RWPE1 (cell line): Measurements from ENCODE around the gene ZNF281.
"Not testable (repeated sequence)": the region's sequence is repeated elsewhere in the genome, so short reads cannot be mapped to it uniquely, and the experiment has no call there.

Experiments
- CTCF ChIA-PET: fragments of 350-600 bp; sonication (Branson Sonifier 250); formaldehyde crosslinking; extraction: SDS; loops from one replicate; lab custom pipeline; 2021; lab: Yijun Ruan, JAX
- POLR2A ChIA-PET: fragments of 400-600 bp; formaldehyde crosslinking; extraction: SDS; loops from one replicate; lab custom pipeline; 2020; ENCODE audit warnings: antibody characterized with exemption; ENCODE audit not compliant: low non-redundant PET; lab: Yijun Ruan, JAX
- DNase-seq: peaks from one replicate; pipeline ENCODE4 v3.0.0; 2012; ENCODE audit warnings: low spot score
- H3K27ac ChIP-seq: fragments of 450-650 bp; 2 replicates; pipeline ENCODE4 v1.5.1; 2017
- TF ChIP-seq, protein P1 (sequence below): fragments of 450-650 bp; conservative IDR thresholded peaks from 2 replicates; pipeline ENCODE4 v1.5.1; 2017; ENCODE audit warnings: low read depth, mild to moderate bottlenecking

Gene ZNF281

DNA sequence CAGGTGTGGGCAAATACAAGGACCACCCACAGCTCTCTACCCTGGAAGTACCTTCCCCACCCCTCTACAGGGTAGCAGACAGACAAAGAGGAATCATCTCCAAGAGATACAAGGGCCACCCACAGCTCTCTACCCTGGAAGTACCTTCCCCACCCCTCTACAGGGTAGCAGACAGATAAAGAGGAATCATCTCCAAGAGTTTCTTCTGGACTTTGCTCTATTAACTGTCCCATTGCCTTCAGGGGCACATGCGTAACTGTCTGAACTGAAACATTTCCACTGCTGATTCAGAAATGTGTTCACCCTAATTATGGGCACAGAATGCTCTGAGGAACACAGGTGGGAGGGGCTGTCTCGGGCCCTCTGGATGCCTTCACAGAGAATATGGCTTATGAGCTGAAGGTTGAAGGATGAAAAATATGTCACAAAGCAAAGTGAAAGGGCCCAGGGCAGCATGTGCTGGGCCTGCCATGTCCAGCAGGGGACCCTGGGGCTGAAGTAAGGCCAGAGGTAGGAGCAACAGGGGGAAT lies 43.9 kb downstream of the ZNF281 start:
- no peak for DNase-seq
- ChIA-PET CTCF (interaction anchor here (0.5 to 0.7 kb wide), 2 partner anchors 29 to 157 kb away, joined by 3 read pairs; no protein-coding TSS in a partner anchor), POLR2A (no interaction called here)
- TF ChIP-seq, protein P1, sequence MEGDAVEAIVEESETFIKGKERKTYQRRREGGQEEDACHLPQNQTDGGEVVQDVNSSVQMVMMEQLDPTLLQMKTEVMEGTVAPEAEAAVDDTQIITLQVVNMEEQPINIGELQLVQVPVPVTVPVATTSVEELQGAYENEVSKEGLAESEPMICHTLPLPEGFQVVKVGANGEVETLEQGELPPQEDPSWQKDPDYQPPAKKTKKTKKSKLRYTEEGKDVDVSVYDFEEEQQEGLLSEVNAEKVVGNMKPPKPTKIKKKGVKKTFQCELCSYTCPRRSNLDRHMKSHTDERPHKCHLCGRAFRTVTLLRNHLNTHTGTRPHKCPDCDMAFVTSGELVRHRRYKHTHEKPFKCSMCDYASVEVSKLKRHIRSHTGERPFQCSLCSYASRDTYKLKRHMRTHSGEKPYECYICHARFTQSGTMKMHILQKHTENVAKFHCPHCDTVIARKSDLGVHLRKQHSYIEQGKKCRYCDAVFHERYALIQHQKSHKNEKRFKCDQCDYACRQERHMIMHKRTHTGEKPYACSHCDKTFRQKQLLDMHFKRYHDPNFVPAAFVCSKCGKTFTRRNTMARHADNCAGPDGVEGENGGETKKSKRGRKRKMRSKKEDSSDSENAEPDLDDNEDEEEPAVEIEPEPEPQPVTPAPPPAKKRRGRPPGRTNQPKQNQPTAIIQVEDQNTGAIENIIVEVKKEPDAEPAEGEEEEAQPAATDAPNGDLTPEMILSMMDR: no peak
- no peak overlapping the region for H3K27ac ChIP-seq

DNA sequence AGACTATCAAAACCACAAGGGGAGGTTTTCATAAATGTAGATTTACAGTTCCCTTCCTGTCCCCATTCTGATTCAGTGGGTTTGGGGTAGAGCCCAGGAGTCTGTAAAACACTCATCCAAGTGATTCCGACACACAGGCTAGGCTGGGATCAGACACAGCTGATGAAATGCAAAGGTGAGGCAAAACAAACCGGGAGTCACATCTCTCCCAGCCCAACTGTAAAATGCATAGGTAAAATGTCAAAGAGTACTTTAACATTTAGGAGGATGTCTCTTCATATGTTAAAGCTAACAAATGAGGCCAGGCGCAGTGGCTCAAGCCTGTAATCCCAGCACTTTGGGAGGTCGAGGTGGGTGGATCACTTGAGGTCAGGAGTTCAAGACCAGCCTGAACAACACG lies 45.0 kb downstream of the ZNF281 start:
- TF ChIP-seq, protein P1: no peak
- 0 out of 2 replicates have a peak overlapping the region, but pooled peaks have one; percentile 18 for H3K27ac ChIP-seq
- ChIA-PET CTCF (no interaction called here), POLR2A (no interaction called here)
- no peak for DNase-seq

DNA sequence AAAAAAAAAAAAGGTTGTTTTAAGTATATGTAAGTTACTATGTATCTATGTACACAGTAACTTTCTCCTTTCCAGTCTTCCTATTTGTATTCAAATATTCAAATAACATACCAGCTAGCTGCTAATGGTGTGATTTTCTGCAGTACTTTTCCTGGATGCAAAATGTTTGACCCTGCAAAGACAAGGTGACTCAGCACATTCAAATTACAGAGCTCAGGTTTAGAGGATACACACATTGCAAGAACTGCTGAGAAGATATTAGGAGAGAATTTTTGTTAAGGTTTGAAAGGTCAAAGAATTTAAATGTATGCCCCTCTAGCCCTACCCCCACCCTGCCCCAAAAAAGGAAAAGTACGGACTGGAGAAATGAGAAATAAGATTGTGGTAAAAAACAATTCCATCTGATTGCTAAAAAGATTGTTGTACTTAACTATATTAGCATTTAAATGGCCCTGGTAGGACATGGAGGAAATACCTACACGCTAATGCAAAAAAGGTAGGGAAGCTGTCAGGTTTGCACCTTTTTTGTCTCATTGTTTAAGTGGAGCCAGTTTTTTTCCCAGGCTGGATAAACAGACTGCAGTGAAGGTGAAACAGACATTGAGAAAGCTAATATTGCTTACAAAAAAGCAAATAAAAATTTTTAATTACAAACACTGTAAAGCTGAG lies 45.6 kb downstream of the ZNF281 start:
- ChIA-PET POLR2A (no interaction called here), CTCF (interaction anchor here (0.6 to 0.7 kb wide), 2 partner anchors 11 to 22 kb away, joined by 3 to 5 read pairs; no protein-coding TSS in a partner anchor)
- no peak for DNase-seq
- H3K27ac ChIP-seq: no peak overlapping the region
- TF ChIP-seq, protein P1: no peak

DNA sequence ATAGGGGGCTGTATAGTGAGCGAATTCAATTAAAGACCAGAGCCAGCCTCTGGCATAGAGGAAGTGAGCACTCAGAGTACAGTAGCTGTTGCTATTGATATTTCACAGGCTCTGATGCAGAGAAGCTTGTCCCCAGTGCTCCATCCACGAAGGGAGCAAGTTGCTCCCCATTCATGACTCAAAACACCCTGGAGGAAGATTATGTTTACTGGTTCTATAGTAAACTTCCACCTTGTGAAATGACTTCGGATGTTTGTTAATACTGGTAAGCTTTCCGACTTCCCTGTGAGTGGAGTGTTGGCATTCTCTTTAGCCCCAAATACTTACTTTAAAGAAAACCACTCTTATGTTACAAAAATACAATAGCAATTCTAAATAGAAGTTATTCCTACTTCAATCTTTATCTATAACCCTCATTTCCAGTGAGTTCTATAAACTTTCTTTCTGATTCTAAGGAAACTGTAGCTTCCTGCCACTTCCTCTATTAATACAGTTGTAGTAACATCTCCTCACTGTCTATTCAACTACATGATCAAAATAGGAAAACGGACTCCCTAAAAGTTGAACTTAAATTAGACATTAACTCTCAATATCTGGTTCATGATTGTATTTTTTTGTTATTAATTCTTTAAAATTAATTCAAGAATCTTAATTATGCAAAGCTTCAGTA lies 46.4 kb downstream of the ZNF281 start:
- DNase-seq: no peak
- H3K27ac ChIP-seq: no peak overlapping the region
- POLR2A ChIA-PET: no interaction called here
- CTCF ChIA-PET: interaction anchor here (0.6 to 0.7 kb wide), 2 partner anchors 10 to 21 kb away, joined by 3 to 5 read pairs; no protein-coding TSS in a partner anchor
- TF ChIP-seq, protein P1: no peak

DNA sequence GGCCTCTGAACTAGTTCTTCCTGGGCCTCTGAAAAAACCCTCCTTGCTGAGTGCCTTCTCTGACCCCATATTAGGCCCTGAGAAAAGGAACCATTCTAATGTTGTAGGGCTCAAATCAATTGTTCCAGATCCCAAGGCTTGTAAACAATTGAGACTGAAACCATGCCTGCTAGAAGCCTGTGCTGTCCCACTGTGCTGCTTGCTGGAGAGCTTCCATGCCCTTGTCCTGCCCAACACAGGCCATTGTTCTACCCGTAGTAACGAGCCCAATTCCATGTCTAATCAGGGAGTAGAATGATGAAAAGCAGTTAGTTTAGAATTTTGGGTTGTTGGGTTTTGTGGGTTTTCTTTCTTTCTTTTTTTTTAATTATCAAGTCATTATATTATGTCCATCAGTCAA lies 47.4 kb downstream of the ZNF281 start:
- POLR2A ChIA-PET: no interaction called here
- H3K27ac ChIP-seq: no peak overlapping the region
- CTCF ChIA-PET: interaction anchor here (0.6 kb wide), 1 partner anchor 27 kb away, joined by 5 read pairs; no protein-coding TSS in a partner anchor
- TF ChIP-seq, protein P1: no peak
- DNase-seq: no peak

DNA sequence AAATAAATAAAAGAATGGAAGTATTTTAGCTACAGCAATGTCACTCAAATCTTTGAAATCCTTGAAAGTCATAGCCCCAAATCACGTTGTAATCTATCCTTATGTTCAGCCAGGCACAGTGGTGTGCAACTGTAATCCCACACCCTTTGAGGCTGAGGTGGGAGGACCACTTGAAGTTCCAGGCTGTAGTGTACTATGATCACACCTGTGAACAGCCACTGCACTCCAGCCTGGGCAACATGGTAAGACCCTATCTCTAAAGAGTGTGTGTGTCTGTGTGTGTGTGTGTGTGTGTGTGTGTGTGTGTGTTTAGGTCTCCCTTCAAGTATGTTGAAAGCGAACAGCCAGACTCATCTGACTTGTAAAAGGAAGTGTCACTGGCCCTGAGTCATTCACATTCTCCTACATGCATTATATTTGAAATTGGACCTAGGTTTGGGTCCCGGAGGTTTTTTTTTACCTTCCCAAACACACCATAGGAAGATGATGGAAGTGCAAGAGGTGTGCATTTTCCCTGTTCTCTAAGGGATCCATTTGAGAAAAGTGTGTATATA lies 50.1 kb downstream of the ZNF281 start:
- H3K27ac ChIP-seq: no peak overlapping the region
- TF ChIP-seq, protein P1: no peak
- POLR2A ChIA-PET: no interaction called here
- no peak for DNase-seq
- CTCF ChIA-PET: interaction anchor here (0.7 kb wide), 1 partner anchor 141 kb away, joined by 3 read pairs; no protein-coding TSS in a partner anchor

DNA sequence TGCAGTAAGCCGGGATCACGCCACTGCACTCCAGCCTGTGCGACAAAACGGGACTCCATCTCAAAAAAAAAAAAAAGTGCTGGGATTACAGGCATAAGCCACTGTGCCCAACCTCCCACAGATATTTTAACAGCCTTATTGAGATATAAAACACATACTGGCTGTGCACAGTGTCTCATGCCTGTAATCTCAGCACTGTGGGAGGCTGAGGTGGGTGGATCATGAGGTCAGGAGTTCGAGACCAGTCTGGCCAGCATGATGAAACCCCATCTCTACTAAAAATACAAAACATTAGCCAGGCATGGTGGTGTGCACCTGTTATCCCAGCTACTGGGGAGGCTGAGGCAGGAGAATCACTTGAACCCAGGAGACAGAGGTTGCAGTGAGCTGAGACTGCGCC lies 51.9 kb downstream of the ZNF281 start:
- CTCF ChIA-PET: interaction anchor here (0.6 to 0.9 kb wide), 2 partner anchors 847 to 955 kb away, joined by 4 read pairs; no protein-coding TSS in a partner anchor
- POLR2A ChIA-PET, DNase-seq, H3K27ac ChIP-seq: not testable (repeated sequence)
